ENCODE data around the gene BTBD10.

DNA sequence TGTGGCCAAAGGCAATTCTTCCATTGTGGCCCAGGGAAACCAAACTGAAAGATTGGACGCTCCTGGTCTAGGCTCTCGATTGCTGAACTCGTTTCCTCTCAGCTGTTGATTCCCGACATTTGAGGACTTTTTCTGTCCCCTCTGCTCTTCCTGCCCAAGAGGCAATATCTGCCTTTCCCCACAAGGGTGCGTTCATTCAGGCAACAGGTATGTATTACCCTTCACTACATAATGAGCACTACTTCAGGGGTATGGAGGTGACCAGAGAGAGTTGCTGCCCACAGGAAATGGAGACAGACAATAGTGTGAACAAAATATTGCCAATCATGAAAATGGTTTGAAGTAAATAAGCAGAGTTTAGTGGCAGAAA is 24.6 kb upstream of the BTBD10 start:
- TF ChIP-seq, protein P1, sequence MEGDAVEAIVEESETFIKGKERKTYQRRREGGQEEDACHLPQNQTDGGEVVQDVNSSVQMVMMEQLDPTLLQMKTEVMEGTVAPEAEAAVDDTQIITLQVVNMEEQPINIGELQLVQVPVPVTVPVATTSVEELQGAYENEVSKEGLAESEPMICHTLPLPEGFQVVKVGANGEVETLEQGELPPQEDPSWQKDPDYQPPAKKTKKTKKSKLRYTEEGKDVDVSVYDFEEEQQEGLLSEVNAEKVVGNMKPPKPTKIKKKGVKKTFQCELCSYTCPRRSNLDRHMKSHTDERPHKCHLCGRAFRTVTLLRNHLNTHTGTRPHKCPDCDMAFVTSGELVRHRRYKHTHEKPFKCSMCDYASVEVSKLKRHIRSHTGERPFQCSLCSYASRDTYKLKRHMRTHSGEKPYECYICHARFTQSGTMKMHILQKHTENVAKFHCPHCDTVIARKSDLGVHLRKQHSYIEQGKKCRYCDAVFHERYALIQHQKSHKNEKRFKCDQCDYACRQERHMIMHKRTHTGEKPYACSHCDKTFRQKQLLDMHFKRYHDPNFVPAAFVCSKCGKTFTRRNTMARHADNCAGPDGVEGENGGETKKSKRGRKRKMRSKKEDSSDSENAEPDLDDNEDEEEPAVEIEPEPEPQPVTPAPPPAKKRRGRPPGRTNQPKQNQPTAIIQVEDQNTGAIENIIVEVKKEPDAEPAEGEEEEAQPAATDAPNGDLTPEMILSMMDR (conservative IDR thresholded peaks at IDR 0.05 in 1 of 2, IDR thresholded peaks at IDR 0.05 in 1 of 2; ENCODE audit: low read depth in 1 of 2, low read length in 2 of 2) = peak in 1 of 2 donors; percentile 28
- no peak for TF ChIP-seq EZH2 (IDR thresholded peaks at IDR 0.05; ENCODE audit: low read length, missing control alignments)
